BJ (cell line): ENCODE data around the gene RRP1. TPM values are rescaled to one million over a fixed set of nuclear protein-coding genes. Genes with fewer than 3 reads are reported as not detected.
"Not testable (repeated sequence)": the region's sequence is repeated elsewhere in the genome, so short reads cannot be mapped to it uniquely, and the experiment has no call there.

ENCODE experiments used
- CTCF ChIA-PET: fragments of 350-600 bp; formaldehyde crosslinking; extraction: SDS; loops from one replicate; lab custom pipeline; 2021; ENCODE audit warnings: antibody characterized with exemption, inconsistent platforms; lab: Yijun Ruan, JAX
- POLR2A ChIA-PET: fragments of 300-600 bp; sonication (Branson Sonifier 250); formaldehyde crosslinking; extraction: SDS; loops from one replicate; lab custom pipeline; 2021; ENCODE audit warnings: antibody characterized with exemption; lab: Charles Lee
- DNase-seq: peaks from one replicate; pipeline ENCODE4 v3.0.0-alpha.2; 2011; ENCODE audit warnings: low read depth
- H3K27me3 ChIP-seq: 2 replicates; pipeline ENCODE4 v1.6.0; 2011; ENCODE audit warnings: low read length; ENCODE audit not compliant: control insufficient read depth, insufficient read depth
- H3K36me3 ChIP-seq: 2 replicates; pipeline ENCODE4 v1.5.1; 2011; ENCODE audit warnings: low read length; ENCODE audit not compliant: control insufficient read depth, insufficient read depth
- H3K4me3 ChIP-seq: 2 replicates; pipeline ENCODE4 v1.5.1; 2011; ENCODE audit warnings: low read depth, mild to moderate bottlenecking, control low read depth, low read length
- CTCF ChIP-seq: IDR thresholded peaks from 2 replicates; pipeline ENCODE4 v1.5.1; 2011; ENCODE audit warnings: low read depth, mild to moderate bottlenecking, control low read depth, inconsistent platforms, low read length, moderate library complexity; ENCODE audit not compliant: insufficient read depth
- polyA plus RNA-seq: library from polyadenylated mRNA; depleted of rRNA; stranded (reverse); fragments of >200 nt; gene quantifications from 2 replicates; pipeline ENCODE4 v1.2.3, GENCODE V29; 2011

Gene RRP1
- polyA plus RNA-seq, 1 experiment: 14.4 TPM

GRCh38 chr21:43817157-43818086, 28.0 kb downstream of the RRP1 start:
- no peak overlapping the region for H3K4me3 ChIP-seq
- no peaks in the 10 kb centered on the region for H3K36me3 ChIP-seq
- TF ChIP-seq CTCF: no peak
- no peak for DNase-seq
- ChIA-PET POLR2A (no interaction called here), CTCF (interaction anchor here (0.6 to 3.3 kb wide), 3 partner anchors 9 to 159 kb away, joined by 4 to 14 read pairs (median 6); no protein-coding TSS in a partner anchor)
- peaks cover 3% of the 10 kb centered on the region; the same call in 1 of the 2 replicates for H3K27me3 ChIP-seq

GRCh38 chr21:43818685-43819084, 29.3 kb downstream of the RRP1 start:
- DNase-seq: no peak
- H3K4me3 ChIP-seq: no peak overlapping the region
- no peaks in the 10 kb centered on the region for H3K36me3 ChIP-seq
- ChIA-PET CTCF (interaction anchor here (1.3 to 3.3 kb wide), 2 partner anchors 8 to 157 kb away, joined by 7 to 14 read pairs; no protein-coding TSS in a partner anchor), POLR2A (no interaction called here)
- H3K27me3 ChIP-seq: peaks cover 3% of the 10 kb centered on the region; the same call in 1 of the 2 replicates
- no peak for TF ChIP-seq CTCF

- POLR2A ChIA-PET: no interaction called here
These were observed 30.4 kb downstream of the RRP1 start for GRCh38 chr21:43819511-43820405.

GRCh38 chr21:43820466-43820865, 31.1 kb downstream of the RRP1 start:
- no peak for DNase-seq
- TF ChIP-seq CTCF: no peak
- ChIA-PET CTCF (interaction anchor here (0.6 to 3.3 kb wide), 2 partner anchors 31 to 156 kb away, joined by 3 to 14 read pairs; partner anchors contain the start of gene RRP1), POLR2A (no interaction called here)
- Histone ChIP-seq H3K27me3 (peaks cover 2% of the 10 kb centered on the region; the same call in 1 of the 2 replicates), H3K36me3 (no peaks in the 10 kb centered on the region), H3K4me3 (no peak overlapping the region)

More at GRCh38 chr21:43819511-43820405, 30.4 kb downstream of the RRP1 start:
- Histone ChIP-seq H3K36me3 (no peaks in the 10 kb centered on the region), H3K4me3 (no peak overlapping the region), H3K27me3 (peaks cover 2% of the 10 kb centered on the region; the same call in 1 of the 2 replicates)
- DNase-seq: no peak
- TF ChIP-seq CTCF: no peak
- CTCF ChIA-PET: interaction anchor here (0.6 to 3.3 kb wide), 3 partner anchors 9 to 156 kb away, joined by 3 to 14 read pairs (median 7); partner anchors contain the start of gene RRP1

GRCh38 chr21:43822166-43822565, 32.8 kb downstream of the RRP1 start:
- POLR2A ChIA-PET, H3K27me3 ChIP-seq, DNase-seq: not testable (repeated sequence)

GRCh38 chr21:43822741-43823140, 33.4 kb downstream of the RRP1 start:
- H3K36me3 ChIP-seq, H3K27me3 ChIP-seq, CTCF ChIA-PET, H3K4me3 ChIP-seq, DNase-seq: not testable (repeated sequence)
- POLR2A ChIA-PET: interaction anchor here (0.5 kb wide), 1 partner anchor 41 kb away, joined by 3 read pairs; no protein-coding TSS in a partner anchor

More at GRCh38 chr21:43822166-43822565, 32.8 kb downstream of the RRP1 start:
- CTCF ChIA-PET, H3K36me3 ChIP-seq, H3K4me3 ChIP-seq: not testable (repeated sequence)
